OCI-M2 (cell line): ENCODE data around the gene ARHGEF4.
"Not testable (repeated sequence)": the region's sequence is repeated elsewhere in the genome, so short reads cannot be mapped to it uniquely, and the experiment has no call there.

Experiments used
- DNase-seq: peaks from one replicate; lab custom pipeline; 2025; ENCODE audit not compliant: unreplicated experiment; lab: John Stamatoyannopoulos, UW

The ARHGEF4 gene

GRCh38 chr2:131046918-131047652 lies 210.4 kb downstream of the ARHGEF4 start:
- no peak for DNase-seq

- no peak for DNase-seq
Measured at GRCh38 chr2:131047920-131048560, 211.3 kb downstream of the ARHGEF4 start.

GRCh38 chr2:131048641-131049040 lies 211.9 kb downstream of the ARHGEF4 start:
- no peak for DNase-seq

- no peak for DNase-seq
Measured at GRCh38 chr2:131049150-131049718, 212.5 kb downstream of the ARHGEF4 start.

GRCh38 chr2:131050896-131051295 lies 214.2 kb downstream of the ARHGEF4 start:
- DNase-seq = no peak

- DNase-seq = no peak
Measured at GRCh38 chr2:131052741-131053263, 216.1 kb downstream of the ARHGEF4 start.

GRCh38 chr2:131054488-131054887 lies 217.8 kb downstream of the ARHGEF4 start:
- no peak for DNase-seq

- DNase-seq = no peak
Measured at GRCh38 chr2:131055169-131056065, 218.7 kb downstream of the ARHGEF4 start.

- DNase-seq = no peak
Measured at GRCh38 chr2:131056204-131056931, 219.7 kb downstream of the ARHGEF4 start.

- DNase-seq = no peak
Measured at GRCh38 chr2:131056932-131057287, 220.2 kb downstream of the ARHGEF4 start.

- DNase-seq = no peak
Measured at GRCh38 chr2:131058214-131058843, 221.6 kb downstream of the ARHGEF4 start.

- DNase-seq = no peak
Measured at GRCh38 chr2:131058920-131059319, 222.2 kb downstream of the ARHGEF4 start.

- no peak for DNase-seq
Measured at GRCh38 chr2:131063501-131064283, 227.0 kb downstream of the ARHGEF4 start.

- DNase-seq = no peak
Measured at GRCh38 chr2:131064589-131065512, 228.1 kb downstream of the ARHGEF4 start.

- DNase-seq = no peak
Measured at GRCh38 chr2:131067465-131068125, 230.9 kb downstream of the ARHGEF4 start.

- not testable (repeated sequence) for DNase-seq
Measured at GRCh38 chr2:131068172-131068571, 231.5 kb downstream of the ARHGEF4 start.

GRCh38 chr2:131075578-131075977 lies 238.9 kb downstream of the ARHGEF4 start:
- not testable (repeated sequence) for DNase-seq

- no peak for DNase-seq
Measured at GRCh38 chr2:131076707-131077106, 240.0 kb downstream of the ARHGEF4 start.
